Kidney (tissue), 14 donors: ENCODE data around the gene EXOC2. TPM values are rescaled to one million over a fixed set of nuclear protein-coding genes. Genes with fewer than 3 reads are reported as not detected.

Experiments used
- DNase-seq, 5 donors: peaks; one replicate each; pipeline ENCODE4 v3.0.0-alpha.2; 2013 to 2020
- FAIRE-seq: peaks from 2 replicates; lab custom pipeline; 2012; peaks lifted over from hg19 to GRCh38; lab: Jason Lieb, UNC
- H3K27ac ChIP-seq, 2 donors: one replicate each; pipeline ENCODE4 v1.7.0; 2013; ENCODE audit warnings: low read depth in 2 of 2, low read length in 2 of 2, inconsistent platforms in 1 of 2
- H3K27me3 ChIP-seq: one replicate; pipeline ENCODE4 v1.7.1; 2013; ENCODE audit warnings: low read length, inconsistent platforms; ENCODE audit not compliant: control insufficient read depth, insufficient read depth
- H3K36me3 ChIP-seq, 3 donors: one replicate each; pipeline versions ENCODE4 v1.7.0 to v1.7.1; 2013; ENCODE audit warnings: low read length in 3 of 3, control low read depth in 1 of 3, inconsistent platforms in 1 of 3; ENCODE audit not compliant: insufficient read depth in 3 of 3, control insufficient read depth in 2 of 3
- H3K4me1 ChIP-seq, 3 donors: one replicate each; pipeline versions ENCODE4 v1.7.0 to v1.7.1; 2013; ENCODE audit warnings: low read length in 3 of 3, inconsistent platforms in 1 of 3, low read depth in 1 of 3; ENCODE audit not compliant: control insufficient read depth in 2 of 3, insufficient read depth in 2 of 3
- H3K4me3 ChIP-seq, 3 donors: one replicate each; pipeline versions ENCODE4 v1.7.0 to v1.8.1; 2013; ENCODE audit warnings: low read length in 3 of 3, control low read depth in 1 of 3, inconsistent platforms in 1 of 3
- H3K9ac ChIP-seq, 3 donors: one replicate each; pipeline versions ENCODE4 v1.7.0 to v1.7.1; 2013; ENCODE audit warnings: low read length in 3 of 3, control low read depth in 1 of 3, inconsistent platforms in 1 of 3
- H3K9me3 ChIP-seq, 3 donors: one replicate each; pipeline versions ENCODE4 v1.7.0 to v1.7.1; 2013; ENCODE audit warnings: low read length in 3 of 3, control low read depth in 1 of 3, inconsistent platforms in 1 of 3; ENCODE audit not compliant: control insufficient read depth in 2 of 3, insufficient read depth in 1 of 3
- intact Hi-C: fragments of 100-400 bp; cut with DNase I; formaldehyde crosslinking; loops from one replicate; pipeline ENCODE4 v1.11.1; 2022
- polyA plus RNA-seq: library from polyadenylated mRNA; stranded (reverse); fragments of 350-450 nt; fragmentation: Illumina TruSeq; extraction: RNeasy Lipid Tissue Mini Kit (QIAGEN cat#74804); gene quantifications from one replicate; pipeline ENCODE4 v1.2.3, GENCODE V29; 2014; ENCODE audit warnings: low read depth, low replicate concordance; ENCODE audit not compliant: insufficient read depth
- total RNA-seq: library from RNA; stranded (reverse); fragmentation: NEBNext Ultra II Directional; extraction: Animal tissue kit (Norgen Biotek cat#: 25700); gene quantifications from one replicate; pipeline ENCODE4 v1.2.1, GENCODE V29; 2021
- TF ChIP-seq, protein P1 (sequence below): IDR thresholded peaks from 3 replicates; pipeline ENCODE4 v1.5.1; 2012; ENCODE audit warnings: mild to moderate bottlenecking, moderate library complexity, borderline replicate concordance; ENCODE audit not compliant: insufficient read depth; ENCODE audit errors: extremely low read depth
- donor health status: control.
- donor health status: control.
- donor health status: control.
- donor health status: control.
- donor health status: control.
- donor health status: DM: yes; HTN: yes; CAD: no.
- donor health status: Normal renal cell carcinoma (clear cell type).

The EXOC2 gene
- total and polyA plus RNA-seq, 2 donors from 2014 or later, result 8.6 to 21.7 TPM

DNA sequence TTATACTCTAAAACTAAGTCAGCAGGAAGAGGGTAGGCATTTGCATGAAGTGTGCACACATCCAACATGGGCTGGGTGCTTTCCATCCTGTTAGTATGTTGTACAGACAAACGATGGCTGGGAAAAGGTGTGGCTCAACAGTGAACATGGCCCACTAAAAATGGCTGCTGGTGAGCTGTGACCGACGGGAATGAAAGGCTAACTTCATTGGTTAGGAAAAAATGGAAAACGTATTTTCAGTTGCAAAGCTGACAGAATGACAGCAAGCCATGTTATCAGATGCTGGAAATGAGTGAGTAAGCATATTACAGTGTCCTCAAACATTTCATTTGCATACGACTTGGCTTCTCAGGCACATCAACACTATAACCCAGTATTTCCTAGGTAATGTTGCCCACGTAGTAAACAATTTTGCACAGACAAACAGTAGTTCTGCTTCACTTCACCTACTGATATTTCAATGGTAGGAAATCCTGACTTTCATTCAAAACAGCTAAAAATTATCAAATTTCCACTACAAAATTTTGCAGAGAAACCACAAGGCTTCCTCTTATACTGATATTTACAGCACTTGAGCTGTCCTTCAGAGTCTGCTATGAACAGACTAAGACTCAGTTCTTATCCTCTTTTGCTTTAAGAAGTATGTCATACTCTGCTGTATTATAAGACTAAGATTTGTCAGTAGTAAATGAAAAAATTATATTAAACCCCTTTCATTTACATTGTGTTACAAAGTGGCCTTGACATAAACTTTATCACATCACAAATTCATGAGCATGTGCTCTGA lies 202.5 kb downstream of the EXOC2 start:
- H3K27me3 ChIP-seq, result no peaks in the 10 kb centered on the region
- no peaks in the 10 kb centered on the region for H3K4me1 ChIP-seq
- no peak overlapping the region for H3K4me3 ChIP-seq
- peaks cover 0 to 16% (median 6%) of the 10 kb centered on the region in 3 donors for H3K36me3 ChIP-seq
- intact Hi-C loops, result no loop called here
- DNase-seq (no peak), FAIRE-seq (no peak)
- H3K9me3 ChIP-seq, result peaks cover 0 to 4% (median 0%) of the 10 kb centered on the region in 3 donors
- no peak overlapping the region for H3K27ac ChIP-seq
- TF ChIP-seq, protein P1, sequence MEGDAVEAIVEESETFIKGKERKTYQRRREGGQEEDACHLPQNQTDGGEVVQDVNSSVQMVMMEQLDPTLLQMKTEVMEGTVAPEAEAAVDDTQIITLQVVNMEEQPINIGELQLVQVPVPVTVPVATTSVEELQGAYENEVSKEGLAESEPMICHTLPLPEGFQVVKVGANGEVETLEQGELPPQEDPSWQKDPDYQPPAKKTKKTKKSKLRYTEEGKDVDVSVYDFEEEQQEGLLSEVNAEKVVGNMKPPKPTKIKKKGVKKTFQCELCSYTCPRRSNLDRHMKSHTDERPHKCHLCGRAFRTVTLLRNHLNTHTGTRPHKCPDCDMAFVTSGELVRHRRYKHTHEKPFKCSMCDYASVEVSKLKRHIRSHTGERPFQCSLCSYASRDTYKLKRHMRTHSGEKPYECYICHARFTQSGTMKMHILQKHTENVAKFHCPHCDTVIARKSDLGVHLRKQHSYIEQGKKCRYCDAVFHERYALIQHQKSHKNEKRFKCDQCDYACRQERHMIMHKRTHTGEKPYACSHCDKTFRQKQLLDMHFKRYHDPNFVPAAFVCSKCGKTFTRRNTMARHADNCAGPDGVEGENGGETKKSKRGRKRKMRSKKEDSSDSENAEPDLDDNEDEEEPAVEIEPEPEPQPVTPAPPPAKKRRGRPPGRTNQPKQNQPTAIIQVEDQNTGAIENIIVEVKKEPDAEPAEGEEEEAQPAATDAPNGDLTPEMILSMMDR, result no peak
- H3K9ac ChIP-seq, result no peak overlapping the region

DNA sequence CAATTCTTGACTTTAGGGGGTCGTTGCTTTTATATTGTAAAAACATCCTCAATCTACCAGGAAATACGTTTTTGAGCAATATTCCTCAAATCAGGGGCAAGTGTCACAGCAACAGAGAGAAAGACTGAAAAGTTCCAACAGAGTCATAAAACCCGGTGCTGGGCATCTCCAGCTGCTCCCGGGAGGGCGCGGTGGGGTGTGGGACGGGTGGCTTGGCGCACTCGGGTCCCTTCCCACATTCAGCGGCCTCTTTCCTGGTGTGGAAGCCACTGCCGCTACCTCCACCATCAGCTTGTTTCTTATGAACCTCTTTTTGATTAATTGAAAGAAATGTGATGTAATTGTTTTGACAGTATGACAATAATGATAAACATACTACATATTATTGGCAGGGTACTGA lies 203.2 kb downstream of the EXOC2 start:
- H3K36me3 ChIP-seq, result peaks cover 0 to 16% (median 5%) of the 10 kb centered on the region in 3 donors
- DNase-seq (no peak), FAIRE-seq (no peak)
- no peak overlapping the region for H3K27ac ChIP-seq
- no peaks in the 10 kb centered on the region for H3K27me3 ChIP-seq
- no peaks in the 10 kb centered on the region for H3K4me1 ChIP-seq
- TF ChIP-seq, protein P1, result no peak
- H3K9ac ChIP-seq, result no peak overlapping the region
- peaks cover 0 to 4% (median 0%) of the 10 kb centered on the region in 3 donors for H3K9me3 ChIP-seq
- intact Hi-C loops, result no loop called here
- no peak overlapping the region for H3K4me3 ChIP-seq

DNA sequence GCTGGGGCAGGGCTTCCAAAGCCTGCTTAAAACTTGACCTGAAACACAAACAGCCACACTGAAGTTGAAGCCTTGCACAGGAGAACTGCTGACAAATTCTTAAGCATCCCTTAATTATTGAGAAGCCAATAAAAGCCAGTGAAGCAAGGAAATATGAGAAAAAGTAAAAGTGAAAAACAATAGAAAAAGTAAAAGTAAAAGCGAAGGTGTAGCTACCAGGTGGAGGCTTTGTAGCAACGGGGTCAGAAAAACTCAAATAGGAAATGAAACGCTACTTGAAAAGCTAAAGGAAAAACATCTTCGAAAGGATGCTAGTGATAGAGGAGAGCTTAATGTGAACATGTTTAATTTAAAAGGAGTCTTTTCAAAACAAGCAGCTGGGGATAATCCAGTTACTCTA lies 203.9 kb downstream of the EXOC2 start:
- Histone ChIP-seq H3K36me3 (peaks cover 0 to 12% (median 5%) of the 10 kb centered on the region in 3 donors), H3K9me3 (peaks cover 0 to 4% (median 0%) of the 10 kb centered on the region in 3 donors), H3K9ac (no peak overlapping the region), H3K27me3 (no peaks in the 10 kb centered on the region), H3K4me3 (no peak overlapping the region), H3K4me1 (no peaks in the 10 kb centered on the region), H3K27ac (no peak overlapping the region)
- no peak for DNase-seq
- TF ChIP-seq, protein P1, result no peak
- intact Hi-C loops, result no loop called here
- FAIRE-seq, result no peak
